ENCODE results near the gene LBR.

LBR gene

GRCh38 chr1:225447650-225448089, 19.8 kb upstream of the LBR start:
- no peak for DNase-seq (ENCODE audit: extremely low spot score)
- CTCF ChIA-PET = interaction anchor here (0.7 kb wide), 1 partner anchor 328 kb away, joined by 3 read pairs; no protein-coding TSS in a partner anchor
- POLR2A ChIA-PET = interaction anchor here (0.9 to 1.6 kb wide), 2 partner anchors 19 to 23 kb away, joined by 3 to 5 read pairs; no protein-coding TSS in a partner anchor
- TF ChIP-seq FOXA1 (IDR thresholded peaks at IDR 0.05) (no peak), PKNOX1 (IDR thresholded peaks at IDR 0.05) (no peak), LEF1 (IDR thresholded peaks at IDR 0.05; ENCODE audit: borderline replicate concordance) (no peak), ARNT (IDR thresholded peaks at IDR 0.05) (no peak), FOXM1 (IDR thresholded peaks at IDR 0.05; ENCODE audit: borderline replicate concordance) (no peak), TARDBP (IDR thresholded peaks at IDR 0.05) (no peak)

- DNase-seq (ENCODE audit: extremely low spot score) = no peak
- POLR2A ChIA-PET = interaction anchor here (0.9 to 1.6 kb wide), 2 partner anchors 18 to 22 kb away, joined by 3 to 5 read pairs; no protein-coding TSS in a partner anchor
Observed at GRCh38 chr1:225446981-225447615, 19.3 kb upstream of the LBR start.

DNA sequence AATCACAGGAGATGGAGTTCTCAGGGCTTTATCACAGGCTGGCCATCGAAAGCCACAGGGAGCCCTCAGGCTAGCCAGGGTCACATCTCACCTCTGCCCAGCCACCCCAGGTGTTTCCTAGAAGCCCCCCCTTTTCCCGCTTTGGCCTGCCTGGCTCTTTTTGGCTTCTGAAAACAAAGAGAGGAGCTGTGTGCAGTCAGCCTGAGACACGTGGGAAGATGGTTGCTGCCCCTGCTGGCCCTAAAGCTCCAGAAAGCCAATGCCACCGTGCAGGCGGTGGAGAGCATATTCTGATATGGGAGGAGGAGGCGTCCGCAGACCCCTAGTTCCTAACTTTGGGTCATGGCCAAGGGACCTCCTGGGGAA, 18.7 kb upstream of the LBR start:
- no peak for DNase-seq (ENCODE audit: extremely low spot score)
- POLR2A ChIA-PET = interaction anchor here (0.6 to 1.6 kb wide), 2 partner anchors 21 to 84 kb away, joined by 4 to 5 read pairs; no protein-coding TSS in a partner anchor
- CTCF ChIA-PET = no interaction called here

More at GRCh38 chr1:225446981-225447615, 19.3 kb upstream of the LBR start:
- TF ChIP-seq FOXK2 (IDR thresholded peaks at IDR 0.05) (no peak), FOXM1 (IDR thresholded peaks at IDR 0.05; ENCODE audit: borderline replicate concordance) (no peak), SUZ12 (IDR thresholded peaks at IDR 0.05) (no peak), ELF4 (IDR thresholded peaks at IDR 0.05) (no peak), PKNOX1 (IDR thresholded peaks at IDR 0.05) (no peak), BHLHE40 (IDR thresholded peaks at IDR 0.05; ENCODE audit: borderline replicate concordance) (no peak), ZNF384 (IDR thresholded peaks at IDR 0.05) (no peak), LEF1 (IDR thresholded peaks at IDR 0.05; ENCODE audit: borderline replicate concordance) (no peak), L3MBTL2 (conservative IDR thresholded peaks at IDR 0.05) (no peak), SP1 (IDR thresholded peaks at IDR 0.05) (no peak), HDGF (IDR thresholded peaks at IDR 0.05; ENCODE audit: borderline replicate concordance) (no peak), CTBP1 (IDR thresholded peaks at IDR 0.05; ENCODE audit: borderline replicate concordance) (no peak), ARNT (IDR thresholded peaks at IDR 0.05) (no peak), NFRKB (IDR thresholded peaks at IDR 0.05) (no peak), FOXA1 (IDR thresholded peaks at IDR 0.05) (no peak), TARDBP (IDR thresholded peaks at IDR 0.05) (no peak)
- CTCF ChIA-PET = interaction anchor here (0.7 kb wide), 1 partner anchor 329 kb away, joined by 3 read pairs; no protein-coding TSS in a partner anchor

GRCh38 chr1:225445639-225446594, 18.1 kb upstream of the LBR start:
- CTCF ChIA-PET = interaction anchor here (0.6 to 1.4 kb wide), 3 partner anchors 29 to 623 kb away, joined by 3 to 10 read pairs (median 4); no protein-coding TSS in a partner anchor
- POLR2A ChIA-PET = interaction anchor here (0.6 kb wide), 1 partner anchor 84 kb away, joined by 4 read pairs; no protein-coding TSS in a partner anchor
- TF ChIP-seq HDGF (IDR thresholded peaks at IDR 0.05; ENCODE audit: borderline replicate concordance) = no peak
- no peak for TF ChIP-seq ELF4 (IDR thresholded peaks at IDR 0.05)
- no peak for TF ChIP-seq SUZ12 (IDR thresholded peaks at IDR 0.05)
- no peak for TF ChIP-seq TARDBP (IDR thresholded peaks at IDR 0.05)
- TF ChIP-seq FOXA1 (IDR thresholded peaks at IDR 0.05) = no peak
- no peak for TF ChIP-seq PKNOX1 (IDR thresholded peaks at IDR 0.05)
- TF ChIP-seq ZNF384 (IDR thresholded peaks at IDR 0.05) = no peak
- TF ChIP-seq ARNT (IDR thresholded peaks at IDR 0.05) = no peak
- no peak for TF ChIP-seq BHLHE40 (IDR thresholded peaks at IDR 0.05; ENCODE audit: borderline replicate concordance)
- no peak for TF ChIP-seq CTBP1 (IDR thresholded peaks at IDR 0.05; ENCODE audit: borderline replicate concordance)
- no peak for TF ChIP-seq FOXK2 (IDR thresholded peaks at IDR 0.05)
- no peak for TF ChIP-seq FOXM1 (IDR thresholded peaks at IDR 0.05; ENCODE audit: borderline replicate concordance)
- no peak for TF ChIP-seq SP1 (IDR thresholded peaks at IDR 0.05)
- TF ChIP-seq LEF1 (IDR thresholded peaks at IDR 0.05; ENCODE audit: borderline replicate concordance) = no peak
- no peak for TF ChIP-seq L3MBTL2 (conservative IDR thresholded peaks at IDR 0.05)
- no peak for TF ChIP-seq NFRKB (IDR thresholded peaks at IDR 0.05)
- DNase-seq (ENCODE audit: extremely low spot score) = no peak

More for the DNA sequence above, 18.7 kb upstream of the LBR start:
- TF ChIP-seq FOXA1 (IDR thresholded peaks at IDR 0.05) (no peak), TARDBP (IDR thresholded peaks at IDR 0.05) (no peak), HDGF (IDR thresholded peaks at IDR 0.05; ENCODE audit: borderline replicate concordance) (no peak), SP1 (IDR thresholded peaks at IDR 0.05) (no peak), L3MBTL2 (conservative IDR thresholded peaks at IDR 0.05) (no peak)

DNA sequence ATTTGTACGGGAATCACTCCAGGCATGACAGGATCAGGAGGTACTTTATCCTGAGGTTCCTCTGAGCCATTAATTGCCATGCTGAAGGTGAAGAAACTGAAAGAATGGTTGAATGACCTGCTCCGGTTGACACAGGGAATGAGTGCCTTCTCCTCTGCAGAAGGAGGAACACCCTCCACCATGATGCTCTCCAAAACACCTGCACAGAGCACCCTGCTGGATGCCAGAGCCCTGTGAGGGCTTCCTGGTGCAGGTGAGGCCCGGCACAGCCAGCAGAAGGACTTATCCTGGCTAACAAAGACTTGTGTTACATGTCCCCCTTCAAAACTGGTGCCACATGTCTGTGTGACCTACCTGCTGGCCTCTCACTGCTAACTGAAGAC, 14.3 kb upstream of the LBR start:
- no peak for TF ChIP-seq L3MBTL2 (conservative IDR thresholded peaks at IDR 0.05)
- DNase-seq (ENCODE audit: extremely low spot score) = no peak
- ChIA-PET CTCF (interaction anchor here (0.6 to 1.5 kb wide), 2 partner anchors 16 to 18 kb away, joined by 3 to 6 read pairs; no protein-coding TSS in a partner anchor), POLR2A (no interaction called here)

All from HEK293T (cell line).